Calu3 (cell line): Measurements from ENCODE around the gene WNT5A. TPM values are rescaled to one million over a fixed set of nuclear protein-coding genes. Genes with fewer than 3 reads are reported as not detected.

Experiments
- BruUV-seq: library from RNA; stranded (reverse); fragments of 400-500 nt; replicated peaks from 2 replicates; lab custom pipeline; 2021; lab: Mats Ljungman, UMichigan
- CTCF ChIA-PET: fragments of 300-600 bp; sonication (Branson Sonifier 250); formaldehyde crosslinking; loops from one replicate; lab custom pipeline; 2022; ENCODE audit warnings: antibody characterized with exemption; lab: Charles Lee
- DNase-seq: peaks from one replicate; pipeline ENCODE4 v3.0.0; 2022
- H3K27ac Mint-ChIP-seq: one replicate; pipeline ENCODE4 v1.8.0; 2022; ENCODE audit warnings: mixed read lengths; ENCODE audit not compliant: unreplicated experiment
- H3K27me3 Mint-ChIP-seq: one replicate; pipeline ENCODE4 v1.8.0; 2022; ENCODE audit warnings: mixed read lengths; ENCODE audit not compliant: unreplicated experiment
- H3K36me3 Mint-ChIP-seq: one replicate; pipeline ENCODE4 v1.8.0; 2022; ENCODE audit warnings: mild to moderate bottlenecking, moderate library complexity, mixed read lengths; ENCODE audit not compliant: insufficient read depth, unreplicated experiment
- H3K4me1 Mint-ChIP-seq: one replicate; pipeline ENCODE4 v1.8.0; 2022; ENCODE audit warnings: mild to moderate bottlenecking, low read depth, mixed read lengths; ENCODE audit not compliant: unreplicated experiment
- H3K4me3 Mint-ChIP-seq: one replicate; pipeline ENCODE4 v1.8.0; 2022; ENCODE audit warnings: mild to moderate bottlenecking, low read depth, moderate library complexity, mixed read lengths; ENCODE audit not compliant: unreplicated experiment
- H3K9me3 Mint-ChIP-seq: one replicate; pipeline ENCODE4 v1.8.0; 2022; ENCODE audit warnings: low read depth, mixed read lengths; ENCODE audit not compliant: unreplicated experiment
- intact Hi-C: fragments of 100-400 bp; cut with micrococcal nuclease; formaldehyde crosslinking; loops from one replicate; pipeline ENCODE4 v1.10.0; 2022; ENCODE audit not compliant: unreplicated experiment
- total RNA-seq: library from RNA; stranded (reverse); gene quantifications from 2 replicates; pipeline ENCODE4 v1.2.3, GENCODE V29; 2022
- TF ChIP-seq, protein P1 (sequence below): fragments of 200-600 bp; IDR thresholded peaks from one replicate; pipeline ENCODE4 v1.8.0; 2022; ENCODE audit warnings: antibody characterized with exemption; ENCODE audit not compliant: unreplicated experiment

The WNT5A gene
- total RNA-seq, 1 experiment from 2014 or later, result 0.14 TPM

DNA sequence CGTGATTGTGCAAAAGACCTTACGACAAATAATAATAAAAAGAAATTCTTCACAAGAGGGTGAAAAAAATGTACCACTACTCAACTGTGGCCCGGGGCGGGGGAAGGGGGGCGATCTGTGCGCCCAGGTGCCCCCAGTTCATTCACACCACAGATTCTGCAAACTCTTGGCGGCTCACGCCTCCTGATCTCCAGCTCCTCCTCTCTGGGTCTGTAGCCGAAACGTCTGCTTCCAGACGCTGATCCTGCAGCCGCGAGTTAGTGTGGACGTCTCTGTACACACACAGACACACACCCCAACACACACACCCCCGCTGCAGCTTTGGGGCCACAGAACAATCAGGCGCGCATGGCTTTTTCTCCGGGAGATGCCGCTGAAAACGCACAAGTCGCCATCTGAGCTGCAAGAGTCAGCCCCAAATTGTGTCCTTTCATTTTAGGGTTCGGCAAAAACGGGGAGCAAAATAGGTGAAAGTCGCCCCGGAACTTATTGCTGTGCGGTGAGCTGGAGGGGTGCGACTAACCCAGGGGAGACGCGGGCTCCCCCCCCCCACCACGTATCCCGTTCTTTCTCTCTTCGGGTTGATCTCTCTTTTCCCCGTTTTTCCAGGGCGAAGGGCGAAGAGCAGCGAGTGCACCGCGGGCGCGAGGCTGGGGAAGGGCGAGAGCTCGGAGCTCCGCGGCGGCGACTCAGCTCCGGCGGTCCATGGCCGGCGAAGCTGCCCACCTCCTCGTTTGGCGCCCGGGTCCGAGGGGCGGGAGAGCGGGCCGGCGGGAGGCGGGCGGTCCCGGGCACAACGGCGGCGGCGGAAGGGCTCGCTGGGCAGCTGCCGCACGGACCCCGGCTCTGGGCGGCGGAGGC is 505 bp upstream of the WNT5A start:
- H3K27me3 Mint-ChIP-seq, result peaks cover 49% of the 10 kb centered on the region
- intact Hi-C loops, result loop anchor here (10.0 kb wide), 2 partner anchors 257 to 417 kb away; no protein-coding TSS in a partner anchor
- H3K9me3 Mint-ChIP-seq, result no peaks in the 10 kb centered on the region
- CTCF ChIA-PET, result interaction anchor here (0.6 kb wide), 1 partner anchor 209 kb away, joined by 3 read pairs; no protein-coding TSS in a partner anchor
- no peaks in the 10 kb centered on the region for H3K4me1 Mint-ChIP-seq
- TF ChIP-seq, protein P1, sequence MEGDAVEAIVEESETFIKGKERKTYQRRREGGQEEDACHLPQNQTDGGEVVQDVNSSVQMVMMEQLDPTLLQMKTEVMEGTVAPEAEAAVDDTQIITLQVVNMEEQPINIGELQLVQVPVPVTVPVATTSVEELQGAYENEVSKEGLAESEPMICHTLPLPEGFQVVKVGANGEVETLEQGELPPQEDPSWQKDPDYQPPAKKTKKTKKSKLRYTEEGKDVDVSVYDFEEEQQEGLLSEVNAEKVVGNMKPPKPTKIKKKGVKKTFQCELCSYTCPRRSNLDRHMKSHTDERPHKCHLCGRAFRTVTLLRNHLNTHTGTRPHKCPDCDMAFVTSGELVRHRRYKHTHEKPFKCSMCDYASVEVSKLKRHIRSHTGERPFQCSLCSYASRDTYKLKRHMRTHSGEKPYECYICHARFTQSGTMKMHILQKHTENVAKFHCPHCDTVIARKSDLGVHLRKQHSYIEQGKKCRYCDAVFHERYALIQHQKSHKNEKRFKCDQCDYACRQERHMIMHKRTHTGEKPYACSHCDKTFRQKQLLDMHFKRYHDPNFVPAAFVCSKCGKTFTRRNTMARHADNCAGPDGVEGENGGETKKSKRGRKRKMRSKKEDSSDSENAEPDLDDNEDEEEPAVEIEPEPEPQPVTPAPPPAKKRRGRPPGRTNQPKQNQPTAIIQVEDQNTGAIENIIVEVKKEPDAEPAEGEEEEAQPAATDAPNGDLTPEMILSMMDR, result no peak
- H3K36me3 Mint-ChIP-seq, result peaks cover 11% of the 10 kb centered on the region
- no TSS peak for BruUV-seq
- DNase-seq, result peak; percentile 7
- H3K27ac Mint-ChIP-seq, result no peak overlapping the region
- peak overlapping the region; percentile 71 for H3K4me3 Mint-ChIP-seq

DNA sequence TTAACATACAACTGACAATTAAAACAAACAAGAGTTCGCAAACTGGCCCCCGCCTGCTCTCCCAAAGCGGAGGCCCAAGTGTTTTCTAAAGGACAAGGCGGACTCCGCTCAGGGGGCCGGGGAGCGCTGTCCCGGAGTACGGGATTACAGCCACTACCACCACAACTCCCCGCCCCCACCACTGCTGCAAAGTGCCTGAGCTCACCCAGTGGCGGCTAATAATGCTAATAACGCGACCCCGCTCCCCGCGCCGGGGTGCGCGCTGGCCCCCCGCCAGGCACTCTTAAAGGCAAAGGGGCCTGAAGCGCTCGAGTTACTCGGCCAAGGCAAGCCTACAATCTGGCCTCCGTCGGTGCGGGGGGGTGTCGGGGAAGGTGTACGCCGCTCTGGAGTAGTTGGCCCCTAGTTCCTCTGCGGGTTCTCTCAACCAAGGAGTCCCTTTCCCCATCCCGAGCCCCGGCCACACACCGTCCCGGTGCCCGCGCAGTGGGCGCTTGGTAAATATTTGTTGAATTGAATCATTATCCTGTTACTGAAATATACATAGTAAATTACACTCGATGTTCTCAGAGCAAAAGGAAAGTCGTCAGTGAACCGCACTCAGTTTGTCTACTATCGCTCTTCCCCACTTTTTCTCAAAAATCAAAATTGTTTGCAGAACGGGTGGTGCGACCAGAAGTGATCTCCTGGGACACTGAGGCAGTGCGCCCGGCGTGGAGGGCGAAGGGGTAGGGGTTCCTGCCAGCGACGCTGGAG is 827 bp downstream of the WNT5A start:
- peaks cover 11% of the 10 kb centered on the region for H3K36me3 Mint-ChIP-seq
- CTCF ChIA-PET, result no interaction called here
- TF ChIP-seq, protein P1, result no peak
- DNase-seq, result no peak
- H3K4me3 Mint-ChIP-seq, result peak overlapping the region; percentile 71
- intact Hi-C loops, result loop anchor here (10.0 kb wide), 2 partner anchors 259 to 419 kb away; no protein-coding TSS in a partner anchor
- peaks cover 52% of the 10 kb centered on the region for H3K27me3 Mint-ChIP-seq
- H3K9me3 Mint-ChIP-seq, result no peaks in the 10 kb centered on the region
- H3K4me1 Mint-ChIP-seq, result no peaks in the 10 kb centered on the region
- no TSS peak for BruUV-seq
- no peak overlapping the region for H3K27ac Mint-ChIP-seq

DNA sequence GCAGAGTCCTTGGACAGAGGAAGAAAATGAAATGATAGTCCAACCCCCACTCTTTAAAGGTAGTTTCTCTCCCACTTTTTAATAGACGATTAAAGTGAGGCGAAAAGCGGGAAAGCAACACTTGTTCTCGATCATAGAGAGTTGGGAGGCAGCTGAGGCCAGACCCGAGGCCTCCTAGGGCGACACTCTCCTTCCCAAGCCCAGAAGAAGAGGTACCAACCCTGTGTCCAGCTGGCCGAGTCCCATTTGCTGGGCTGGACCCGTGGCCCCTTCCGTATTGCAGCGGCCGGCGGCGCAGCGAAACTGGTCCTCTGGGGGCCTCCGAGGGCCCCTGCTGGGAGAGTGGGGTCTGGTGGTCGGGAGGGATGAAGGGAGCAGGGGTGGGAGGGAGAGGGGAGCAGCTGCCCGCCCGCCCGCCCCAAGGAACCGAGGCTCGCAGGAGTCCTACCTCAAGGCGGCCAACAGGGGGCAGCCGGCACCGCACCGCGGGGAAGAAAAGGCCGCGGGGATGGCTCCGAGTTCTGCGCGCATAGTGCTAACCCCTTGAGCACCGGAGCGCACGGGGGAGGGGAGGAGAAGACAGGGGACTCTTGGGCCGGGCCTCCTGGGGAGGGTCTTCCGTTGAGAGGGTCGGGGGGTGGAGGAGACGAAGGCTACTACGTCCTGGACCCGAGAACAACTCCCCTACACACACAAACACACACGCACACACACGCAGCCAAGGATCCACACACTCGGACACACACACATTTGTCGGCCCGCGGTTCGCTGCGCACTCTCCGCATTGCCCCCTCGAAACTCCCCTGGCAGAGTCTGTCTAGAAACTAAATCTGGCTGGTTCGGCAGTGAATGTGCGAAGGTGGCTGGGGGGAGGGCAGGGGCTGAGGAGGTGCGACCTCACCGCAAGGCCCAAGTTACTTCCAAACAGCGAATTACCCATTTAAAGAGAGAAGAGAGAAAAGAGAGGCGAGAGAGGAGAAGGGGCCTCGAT is 2.0 kb downstream of the WNT5A start:
- Mint-ChIP-seq H3K4me1 (no peaks in the 10 kb centered on the region), H3K36me3 (peaks cover 11% of the 10 kb centered on the region), H3K9me3 (no peaks in the 10 kb centered on the region), H3K4me3 (no peak overlapping the region), H3K27me3 (peaks cover 61% of the 10 kb centered on the region), H3K27ac (no peak overlapping the region)
- peak; percentile 31 for DNase-seq
- CTCF ChIA-PET, result no interaction called here
- TF ChIP-seq, protein P1, result no peak
- BruUV-seq, result no TSS peak
- intact Hi-C loops, result loop anchor here (10.0 kb wide), 2 partner anchors 260 to 420 kb away; no protein-coding TSS in a partner anchor
